ENCODE data around the gene MAGEA2B. TPM values are rescaled to one million over a fixed set of nuclear protein-coding genes. Genes with fewer than 3 reads are reported as not detected.

Gene MAGEA2B
- 0.12 to 0.21 TPM in 2 of 5 replicates, not detected in the others for total RNA-seq (2022; extraction: Qiagen RNA extraction; ENCODE audit: low read depth)

GRCh38 chrX:152713815-152714787 lies at the start of gene MAGEA2B:
Gene MAGEA2B, plus strand, starts transcription at chrX:152714628. Its CDS starts 2,479 bp downstream, at chrX:152717107.

GRCh38 chrX:152697952-152698931 lies 16.2 kb upstream of the MAGEA2B start, which contains the start of gene MAGEA3:
Gene MAGEA3, plus strand, starts transcription at chrX:152698794. Its CDS starts 2,039 bp downstream, at chrX:152700833.

GRCh38 chrX:152709173-152709572 lies 5.3 kb upstream of the MAGEA2B start, which contains the start of gene CSAG2:
Gene CSAG2, minus strand, starts transcription at chrX:152709273. Its CDS starts 161 bp downstream, at chrX:152709112.

GRCh38 chrX:152733261-152733975 lies 19.0 kb downstream of the MAGEA2B start, which contains the start of the genes CSAG1 and MAGEA12:
Gene CSAG1, minus strand, starts transcription at chrX:152733721. Its CDS starts 1,261 bp downstream, at chrX:152732460.
Gene MAGEA12, plus strand, starts transcription at chrX:152733757. Its CDS starts 2,405 bp downstream, at chrX:152736162.

GRCh38 chrX:152753686-152754650 lies 39.5 kb downstream of the MAGEA2B start, which contains the start of gene MAGEA2:
Gene MAGEA2, minus strand, starts transcription at chrX:152753842. Its CDS starts 2,479 bp downstream, at chrX:152751363.

GRCh38 chrX:152758918-152759317 lies 44.5 kb downstream of the MAGEA2B start, which contains the start of gene CSAG3:
Gene CSAG3, plus strand, starts transcription at chrX:152759218.

Other genes starting within 250 kb of the MAGEA2B start
- gene GABRQ, start 76.7 kb upstream of the MAGEA2B start, total RNA-seq (2022; extraction: Qiagen RNA extraction; ENCODE audit: low read depth): 0.17 to 0.28 TPM (median 0.20 TPM) in 5 replicates
- gene MAGEA3, start 15.8 kb upstream of the MAGEA2B start, total RNA-seq (2022; extraction: Qiagen RNA extraction; ENCODE audit: low read depth): 2.5 to 3.5 TPM (median 2.7 TPM) in 5 replicates
- not detected in 5 replicates for gene CSAG2, start 5.4 kb upstream of the MAGEA2B start, total RNA-seq (2022; extraction: Qiagen RNA extraction; ENCODE audit: low read depth)
- 0.34 to 0.46 TPM in 2 of 5 replicates, not detected in the others for gene CSAG1, start 19.1 kb downstream of the MAGEA2B start, total RNA-seq (2022; extraction: Qiagen RNA extraction; ENCODE audit: low read depth)
- gene MAGEA12, start 19.1 kb downstream of the MAGEA2B start, total RNA-seq (2022; extraction: Qiagen RNA extraction; ENCODE audit: low read depth): 0.11 to 0.13 TPM (median 0.12 TPM) in 3 of 5 replicates, not detected in the others
- gene MAGEA2, start 39.2 kb downstream of the MAGEA2B start, total RNA-seq (2022; extraction: Qiagen RNA extraction; ENCODE audit: low read depth): not detected in 5 replicates
- not detected in 5 replicates for gene CSAG3, start 44.6 kb downstream of the MAGEA2B start, total RNA-seq (2022; extraction: Qiagen RNA extraction; ENCODE audit: low read depth)
- 10.4 to 13.2 TPM (median 11.9 TPM) in 5 replicates for gene MAGEA6, start 55.1 kb downstream of the MAGEA2B start, total RNA-seq (2022; extraction: Qiagen RNA extraction; ENCODE audit: low read depth)
- 69.0 to 113 TPM (median 72.2 TPM) in 5 replicates for gene CETN2, start 116.1 kb downstream of the MAGEA2B start, total RNA-seq (2022; extraction: Qiagen RNA extraction; ENCODE audit: low read depth)
- gene NSDHL, start 116.4 kb downstream of the MAGEA2B start, total RNA-seq (2022; extraction: Qiagen RNA extraction; ENCODE audit: low read depth): 40.0 to 44.4 TPM (median 41.9 TPM) in 5 replicates
- gene ZNF185, start 183.4 kb downstream of the MAGEA2B start, total RNA-seq (2022; extraction: Qiagen RNA extraction; ENCODE audit: low read depth): 6.7 to 8.8 TPM (median 7.8 TPM) in 5 replicates

Data from A549 treated with ZK216348 at 1 μM for 4 hours (cell line).